GM12891 (cell line): ENCODE data around the gene PPARG.
"Not testable (repeated sequence)": the region's sequence is repeated elsewhere in the genome, so short reads cannot be mapped to it uniquely, and the experiment has no call there.

ENCODE experiments used
- DNase-seq: peaks from one replicate; pipeline ENCODE4 v3.0.0; 2011; ENCODE audit warnings: low spot score; ENCODE audit not compliant: insufficient read length
- FAIRE-seq: peaks from 2 replicates; lab custom pipeline; 2011; peaks lifted over from hg19 to GRCh38; lab: Jason Lieb, UNC
- PAX5 ChIP-seq: IDR thresholded peaks from 2 replicates; pipeline ENCODE4 v1.6.1; 2011; ENCODE audit warnings: low read length, moderate library complexity, mild to moderate bottlenecking; ENCODE audit not compliant: insufficient read depth, severe bottlenecking
- POLR2A ChIP-seq: IDR thresholded peaks from 2 replicates; pipeline ENCODE4 v1.6.1; 2011; ENCODE audit warnings: low read depth, low read length, control low read depth
- POLR2AphosphoS5 ChIP-seq: IDR thresholded peaks from 2 replicates; pipeline ENCODE4 v1.6.1; 2011; ENCODE audit warnings: low read depth, low read length, control low read depth
- POU2F2 ChIP-seq: IDR thresholded peaks from 2 replicates; pipeline ENCODE4 v1.6.1; 2011; ENCODE audit warnings: low read depth, mild to moderate bottlenecking, control low read depth, low read length, moderate library complexity
- SPI1 ChIP-seq: IDR thresholded peaks from 2 replicates; pipeline ENCODE4 v1.6.1; 2011; ENCODE audit warnings: low read depth, low read length, control low read depth
- TAF1 ChIP-seq: IDR thresholded peaks from 2 replicates; pipeline ENCODE4 v1.6.1; 2011; ENCODE audit warnings: low read depth, low read length, control low read depth

Gene PPARG

DNA sequence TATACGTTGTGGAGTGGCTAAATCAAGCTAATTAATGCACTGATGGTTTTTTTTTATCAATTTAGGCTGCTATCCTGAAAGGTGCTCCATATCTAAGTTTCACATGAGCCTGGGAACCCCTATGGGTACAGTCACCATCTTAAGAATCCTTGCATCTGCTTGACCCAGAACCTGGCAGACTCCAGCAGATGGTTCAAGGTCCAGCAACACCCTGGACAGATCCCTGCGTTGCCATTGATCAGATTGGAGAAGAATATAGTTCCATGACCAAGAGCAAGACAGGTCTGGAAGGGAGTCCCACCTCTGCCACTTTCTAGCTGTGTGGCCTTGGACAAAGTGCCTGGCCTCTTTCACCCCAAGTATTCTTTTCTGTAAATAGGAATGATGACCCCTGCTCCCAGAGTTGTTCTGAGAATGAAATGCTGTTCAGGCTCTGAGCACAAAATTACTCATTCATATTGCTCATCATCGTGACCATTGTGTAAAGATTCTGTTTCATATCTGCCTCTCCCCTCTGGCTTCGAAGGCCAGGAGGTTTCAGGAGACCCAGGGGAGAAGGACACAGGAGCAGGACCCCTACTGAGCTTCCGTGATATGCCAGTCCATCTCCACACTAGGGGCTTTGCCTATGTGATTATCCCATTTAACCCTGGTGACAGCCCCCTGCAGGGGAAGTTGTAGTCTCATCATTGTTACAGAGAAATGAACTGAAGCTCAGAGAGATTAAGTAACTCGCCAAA lies 165.4 kb downstream of the PPARG start:
- no peak for TF ChIP-seq POLR2A
- TF ChIP-seq POLR2AphosphoS5 = no peak
- TF ChIP-seq TAF1 = no peak
- no peak for TF ChIP-seq SPI1
- TF ChIP-seq POU2F2 = no peak
- no peak for TF ChIP-seq PAX5
- DNase-seq (no peak), FAIRE-seq (no peak)

DNA sequence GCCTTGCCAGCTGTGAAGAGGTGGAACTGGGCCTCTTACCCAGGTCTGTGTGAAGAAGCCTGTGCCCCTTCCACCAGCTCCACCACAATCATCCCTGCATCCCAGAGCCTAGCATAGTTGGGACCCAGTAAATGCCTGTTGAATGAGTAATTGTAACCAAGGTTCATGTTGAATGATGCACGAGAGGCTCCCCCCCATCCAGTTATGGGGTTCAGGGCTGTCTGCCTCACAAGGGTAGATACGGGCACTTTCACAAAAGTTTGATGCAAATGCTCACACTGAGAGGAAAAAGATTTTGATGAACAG lies 165.9 kb downstream of the PPARG start:
- DNase-seq = no peak
- FAIRE-seq = no peak
- TF ChIP-seq POU2F2 (no peak), POLR2AphosphoS5 (no peak), POLR2A (no peak), TAF1 (no peak), PAX5 (no peak), SPI1 (no peak)

DNA sequence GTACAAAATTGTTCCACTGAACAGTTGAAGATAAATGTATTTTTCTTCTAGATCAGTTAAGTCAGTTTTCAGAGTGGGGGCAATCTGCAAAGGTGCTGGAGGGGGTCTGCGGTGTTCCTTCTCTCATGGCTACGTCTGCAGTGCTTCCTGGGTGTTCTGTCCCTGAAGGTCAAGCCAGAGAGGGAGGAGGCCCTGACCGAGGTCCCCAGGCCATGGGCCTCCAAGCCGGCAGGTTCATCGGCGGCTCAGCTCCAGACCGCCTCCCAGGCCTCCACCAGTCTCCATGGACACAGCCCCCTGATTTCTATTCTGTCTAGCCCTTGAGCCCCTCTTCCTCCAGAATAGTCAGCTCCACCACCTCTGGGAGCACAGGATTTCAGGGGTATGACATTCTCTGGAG lies 166.9 kb downstream of the PPARG start:
- no peak for DNase-seq
- no peak for TF ChIP-seq SPI1
- FAIRE-seq = no peak

DNA sequence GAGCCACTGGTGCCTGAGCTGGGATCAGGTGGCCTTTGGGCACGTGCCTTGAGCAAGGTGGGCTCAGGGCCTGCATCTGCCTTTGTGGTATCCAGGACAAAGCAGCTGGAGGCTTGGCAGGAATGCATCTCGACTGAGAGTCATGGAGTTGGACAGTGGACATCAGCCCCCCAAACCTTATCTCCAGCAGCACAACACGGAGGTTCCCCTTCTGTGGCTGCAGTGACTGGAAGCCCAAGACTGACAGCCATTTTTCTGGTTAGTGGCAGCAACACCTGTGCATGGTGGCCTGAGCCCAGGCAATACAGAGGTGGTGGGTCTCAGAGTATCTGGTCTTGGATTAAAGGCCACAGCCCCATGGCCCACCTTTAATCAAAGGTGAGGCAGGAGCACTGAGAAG lies 167.6 kb downstream of the PPARG start:
- FAIRE-seq = no peak
- DNase-seq = no peak
- TF ChIP-seq SPI1 (no peak), POLR2A (no peak), TAF1 (no peak), PAX5 (no peak), POLR2AphosphoS5 (no peak), POU2F2 (no peak)

DNA sequence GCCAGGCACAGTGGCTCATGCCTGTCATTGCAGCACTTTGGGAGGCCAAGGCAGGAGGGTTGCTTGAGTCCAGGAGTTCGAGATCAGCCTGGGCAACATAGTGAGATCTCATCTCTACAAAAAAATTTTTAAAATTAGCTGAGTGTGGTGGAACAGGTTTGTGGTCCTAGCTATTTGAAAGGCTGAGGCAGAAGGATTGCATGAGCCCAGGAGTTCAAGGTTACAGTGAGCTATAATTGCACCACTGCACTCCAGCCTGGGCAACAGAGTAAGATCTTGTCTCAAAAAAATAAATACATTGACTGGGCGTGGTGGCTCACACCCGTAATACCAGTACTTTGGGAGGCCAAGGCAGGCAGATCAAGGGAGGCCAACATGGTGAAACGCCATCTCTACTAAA lies 168.5 kb downstream of the PPARG start:
- not testable (repeated sequence) for DNase-seq, FAIRE-seq

DNA sequence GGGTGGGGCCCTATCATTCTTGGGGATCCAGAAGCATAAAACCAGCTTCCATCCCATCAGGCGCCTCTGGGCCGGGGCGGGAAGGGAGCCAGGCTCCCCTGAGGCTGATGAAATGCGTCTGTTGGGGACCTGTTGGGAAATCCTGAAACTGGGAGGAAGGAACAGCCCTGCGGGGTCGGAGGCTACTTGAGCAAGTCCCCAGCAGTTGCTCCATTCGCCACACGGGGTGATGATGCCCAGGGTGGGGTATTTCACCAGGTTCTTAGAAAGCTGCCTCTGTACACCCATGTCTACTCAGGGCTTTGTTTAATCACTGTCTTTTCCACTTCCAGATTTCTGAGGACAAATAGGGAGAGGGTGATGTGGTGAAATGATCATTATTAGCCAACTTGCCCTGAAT lies 170.0 kb downstream of the PPARG start:
- TF ChIP-seq TAF1 (no peak), POU2F2 (no peak), POLR2A (no peak), POLR2AphosphoS5 (no peak), SPI1 (no peak), PAX5 (no peak)
- no peak for FAIRE-seq
- no peak for DNase-seq

DNA sequence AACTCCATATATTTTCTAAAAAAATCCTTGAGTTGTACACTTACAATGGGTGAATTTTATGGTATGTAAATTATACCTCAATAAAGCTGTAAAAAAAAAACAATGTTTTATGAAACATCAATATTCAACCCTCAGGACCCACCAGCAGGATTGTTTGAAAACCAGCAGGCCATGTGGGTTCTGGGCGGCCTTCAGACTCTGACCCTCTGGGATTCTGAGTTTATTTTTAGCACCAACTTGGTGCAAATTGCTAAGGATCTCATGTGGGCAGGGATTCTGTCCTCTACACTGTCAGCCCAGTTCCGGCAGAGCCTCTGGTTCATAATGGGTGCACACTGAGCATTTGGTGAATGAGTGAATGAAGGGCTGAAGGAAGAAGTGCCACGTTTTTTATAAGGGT lies 171.3 kb downstream of the PPARG start:
- no peak for TF ChIP-seq POLR2AphosphoS5
- TF ChIP-seq TAF1 = no peak
- TF ChIP-seq PAX5 = no peak
- TF ChIP-seq POU2F2 = no peak
- TF ChIP-seq SPI1 = no peak
- TF ChIP-seq POLR2A = no peak
- no peak for FAIRE-seq
- no peak for DNase-seq

DNA sequence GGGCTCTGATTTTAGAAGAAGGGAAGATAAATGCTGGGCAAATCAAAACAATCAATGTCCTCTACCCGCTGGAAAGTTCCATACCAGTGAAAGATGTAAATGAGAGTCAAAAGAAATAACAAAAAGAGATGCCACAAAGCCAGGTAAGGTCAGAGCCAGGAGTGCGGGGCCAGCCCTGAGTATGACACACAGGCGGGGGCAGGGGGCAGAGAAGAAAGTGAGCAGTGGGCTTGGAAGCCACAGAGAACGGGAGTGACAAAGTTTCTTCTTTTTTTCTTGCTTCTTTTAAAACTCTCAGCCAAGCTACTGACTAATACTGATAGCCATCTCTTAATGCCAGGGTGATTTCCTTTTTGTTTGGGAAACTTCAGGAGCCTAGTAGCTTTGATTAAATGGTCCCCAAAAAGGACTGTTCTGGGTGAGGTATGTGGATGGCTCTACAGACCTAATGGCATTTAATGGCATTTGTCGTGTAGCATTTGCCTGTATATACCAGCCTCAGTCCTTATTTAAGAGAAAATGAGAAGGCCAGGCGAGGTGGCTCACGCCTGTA lies 172.3 kb downstream of the PPARG start:
- DNase-seq (no peak), FAIRE-seq (no peak)
- no peak for TF ChIP-seq POLR2AphosphoS5
- TF ChIP-seq POU2F2 = no peak
- no peak for TF ChIP-seq SPI1
- no peak for TF ChIP-seq TAF1
- TF ChIP-seq PAX5 = no peak
- TF ChIP-seq POLR2A = no peak

DNA sequence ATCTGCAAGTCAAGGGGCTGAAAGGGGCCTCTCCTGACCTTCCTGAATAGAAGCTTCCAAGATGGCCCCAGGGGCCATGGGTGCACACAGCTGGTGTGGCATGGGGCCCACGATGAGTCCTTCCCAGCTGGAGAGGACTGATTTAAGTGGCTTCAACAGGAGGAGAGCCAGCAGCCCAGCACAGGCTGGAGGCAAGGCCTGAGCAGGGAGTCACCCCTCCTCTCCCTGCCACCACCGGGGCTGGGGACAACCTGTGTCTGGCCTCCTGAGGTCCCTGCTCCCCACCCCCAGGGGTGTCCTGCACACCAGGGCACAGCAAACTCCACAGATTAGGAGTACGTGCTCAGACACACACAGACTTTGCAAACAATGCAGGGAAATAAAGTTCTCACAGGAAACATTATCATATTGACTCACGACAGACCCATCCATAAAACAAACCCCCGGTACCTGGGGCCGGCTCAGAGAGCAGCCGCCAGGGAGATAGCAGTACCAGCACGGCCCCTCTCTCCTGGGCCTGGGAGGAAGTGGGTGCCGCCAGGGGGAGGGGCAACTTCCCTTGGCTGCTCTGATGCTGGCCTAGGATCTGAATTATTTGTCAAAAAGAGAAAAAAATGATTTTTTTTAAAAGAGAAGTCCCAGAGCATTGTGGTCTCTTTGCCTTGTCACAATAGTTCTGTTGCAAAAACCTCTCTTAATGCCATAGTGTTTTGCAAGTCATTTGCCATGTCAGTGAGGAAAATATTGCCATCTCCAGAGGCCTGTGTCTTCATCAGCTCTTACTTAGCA lies 173.5 kb downstream of the PPARG start:
- DNase-seq = no peak
- TF ChIP-seq SPI1 (no peak), PAX5 (no peak), POU2F2 (no peak), TAF1 (no peak), POLR2AphosphoS5 (no peak), POLR2A (no peak)
- FAIRE-seq = no peak
